ENCODE measurements around the gene ALDH18A1. TPM values are rescaled to one million over a fixed set of nuclear protein-coding genes. Genes with fewer than 3 reads are reported as not detected.

Gene ALDH18A1
- total RNA-seq, 2 experiments from 2014 or later, result 46.8 to 48.7 TPM

- Mint-ChIP-seq H3K27ac (no peak overlapping the region), H3K27me3 (no peaks in the 10 kb centered on the region), H3K36me3 (peaks cover 12% of the 10 kb centered on the region), H3K4me3 (no peak overlapping the region), H3K9me3 (no peaks in the 10 kb centered on the region), H3K4me1 (peaks cover 1% of the 10 kb centered on the region)
- POLR2A ChIA-PET, result no interaction called here
- no peak for DNase-seq
- no peak for ATAC-seq (ENCODE audit: low read depth)
Observed at GRCh38 chr10:95664543-95664942, 8.0 kb upstream of the ALDH18A1 start.

- no peak for DNase-seq
- no peak for ATAC-seq (ENCODE audit: low read depth)
- Mint-ChIP-seq H3K27ac (no peak overlapping the region), H3K9me3 (no peaks in the 10 kb centered on the region), H3K36me3 (peaks cover 10% of the 10 kb centered on the region), H3K4me1 (peaks cover 1% of the 10 kb centered on the region), H3K27me3 (no peaks in the 10 kb centered on the region), H3K4me3 (no peak overlapping the region)
- POLR2A ChIA-PET, result no interaction called here
Observed at GRCh38 chr10:95663496-95663895, 7.0 kb upstream of the ALDH18A1 start.

- H3K36me3 Mint-ChIP-seq, result peaks cover 7% of the 10 kb centered on the region
- H3K9me3 Mint-ChIP-seq, result no peaks in the 10 kb centered on the region
- DNase-seq (no peak), ATAC-seq (ENCODE audit: low read depth) (no peak)
- POLR2A ChIA-PET, result no interaction called here
- no peaks in the 10 kb centered on the region for H3K27me3 Mint-ChIP-seq
- H3K27ac Mint-ChIP-seq, result no peak overlapping the region
- peaks cover 4% of the 10 kb centered on the region for H3K4me1 Mint-ChIP-seq
- no peak overlapping the region for H3K4me3 Mint-ChIP-seq
Observed at GRCh38 chr10:95661818-95662217, 5.3 kb upstream of the ALDH18A1 start.

GRCh38 chr10:95660283-95660682, 3.8 kb upstream of the ALDH18A1 start:
- no peak for DNase-seq
- peaks cover 8% of the 10 kb centered on the region for H3K36me3 Mint-ChIP-seq
- H3K4me3 Mint-ChIP-seq, result no peak overlapping the region
- no peak overlapping the region for H3K27ac Mint-ChIP-seq
- H3K9me3 Mint-ChIP-seq, result no peaks in the 10 kb centered on the region
- POLR2A ChIA-PET, result no interaction called here
- peaks cover 13% of the 10 kb centered on the region for H3K4me1 Mint-ChIP-seq
- ATAC-seq (ENCODE audit: low read depth), result no peak
- no peaks in the 10 kb centered on the region for H3K27me3 Mint-ChIP-seq

GRCh38 chr10:95657250-95657649, 739 bp upstream of the ALDH18A1 start:
- peak overlapping the region; percentile 100 for H3K4me3 Mint-ChIP-seq
- no peak for ATAC-seq (ENCODE audit: low read depth)
- H3K27ac Mint-ChIP-seq, result no peak overlapping the region
- H3K27me3 Mint-ChIP-seq, result no peaks in the 10 kb centered on the region
- POLR2A ChIA-PET, result no interaction called here
- peaks cover 25% of the 10 kb centered on the region for H3K4me1 Mint-ChIP-seq
- peaks cover 2% of the 10 kb centered on the region for H3K9me3 Mint-ChIP-seq
- peaks cover 21% of the 10 kb centered on the region for H3K36me3 Mint-ChIP-seq
- DNase-seq, result no peak

GRCh38 chr10:95655571-95656290, 780 bp downstream of the ALDH18A1 start:
- Mint-ChIP-seq H3K4me1 (peaks cover 23% of the 10 kb centered on the region), H3K9me3 (peaks cover 11% of the 10 kb centered on the region), H3K36me3 (peaks cover 34% of the 10 kb centered on the region), H3K4me3 (peak overlapping the region; percentile 100), H3K27ac (peak overlapping the region; percentile 69), H3K27me3 (no peaks in the 10 kb centered on the region)
- POLR2A ChIA-PET, result interaction anchor here (1.5 kb wide), 1 partner anchor 38 kb away, joined by 3 read pairs; the partner anchor contains the start of gene TCTN3
- ATAC-seq (ENCODE audit: low read depth) (peak; percentile 4), DNase-seq (no peak)

- POLR2A ChIA-PET, result no interaction called here
- no peaks in the 10 kb centered on the region for H3K27me3 Mint-ChIP-seq
- no peak overlapping the region for H3K27ac Mint-ChIP-seq
- H3K9me3 Mint-ChIP-seq, result peaks cover 11% of the 10 kb centered on the region
- H3K4me3 Mint-ChIP-seq, result no peak overlapping the region
- peaks cover 23% of the 10 kb centered on the region for H3K4me1 Mint-ChIP-seq
- ATAC-seq (ENCODE audit: low read depth) (no peak), DNase-seq (no peak)
- H3K36me3 Mint-ChIP-seq, result peaks cover 46% of the 10 kb centered on the region
Observed at GRCh38 chr10:95653895-95654294, 2.6 kb downstream of the ALDH18A1 start.

- no peak overlapping the region for H3K27ac Mint-ChIP-seq
- POLR2A ChIA-PET, result no interaction called here
- no peak overlapping the region for H3K4me3 Mint-ChIP-seq
- peaks cover 11% of the 10 kb centered on the region for H3K9me3 Mint-ChIP-seq
- no peaks in the 10 kb centered on the region for H3K27me3 Mint-ChIP-seq
- peaks cover 63% of the 10 kb centered on the region for H3K36me3 Mint-ChIP-seq
- no peak for ATAC-seq (ENCODE audit: low read depth)
- DNase-seq, result no peak
- peaks cover 20% of the 10 kb centered on the region for H3K4me1 Mint-ChIP-seq
Observed at GRCh38 chr10:95651346-95652060, 5.0 kb downstream of the ALDH18A1 start.

- no peak for DNase-seq
- Mint-ChIP-seq H3K27ac (no peak overlapping the region), H3K36me3 (peaks cover 69% of the 10 kb centered on the region), H3K9me3 (peaks cover 11% of the 10 kb centered on the region), H3K27me3 (no peaks in the 10 kb centered on the region), H3K4me1 (peaks cover 17% of the 10 kb centered on the region), H3K4me3 (no peak overlapping the region)
- POLR2A ChIA-PET, result no interaction called here
- no peak for ATAC-seq (ENCODE audit: low read depth)
Observed at GRCh38 chr10:95650232-95650631, 6.3 kb downstream of the ALDH18A1 start.

GRCh38 chr10:95648138-95648537, 8.4 kb downstream of the ALDH18A1 start:
- H3K27ac Mint-ChIP-seq, result no peak overlapping the region
- H3K27me3 Mint-ChIP-seq, result no peaks in the 10 kb centered on the region
- ATAC-seq (ENCODE audit: low read depth) (no peak), DNase-seq (no peak)
- peaks cover 11% of the 10 kb centered on the region for H3K9me3 Mint-ChIP-seq
- H3K4me1 Mint-ChIP-seq, result peaks cover 13% of the 10 kb centered on the region
- peaks cover 63% of the 10 kb centered on the region for H3K36me3 Mint-ChIP-seq
- POLR2A ChIA-PET, result no interaction called here
- H3K4me3 Mint-ChIP-seq, result no peak overlapping the region

- ATAC-seq (ENCODE audit: low read depth) (no peak), DNase-seq (no peak)
- Mint-ChIP-seq H3K4me3 (no peak overlapping the region), H3K9me3 (peaks cover 1% of the 10 kb centered on the region), H3K4me1 (peaks cover 13% of the 10 kb centered on the region), H3K36me3 (peaks cover 45% of the 10 kb centered on the region), H3K27ac (no peak overlapping the region), H3K27me3 (no peaks in the 10 kb centered on the region)
- POLR2A ChIA-PET, result no interaction called here
Observed at GRCh38 chr10:95646160-95646559, 10.4 kb downstream of the ALDH18A1 start.

GRCh38 chr10:95644901-95645300, 11.6 kb downstream of the ALDH18A1 start:
- ATAC-seq (ENCODE audit: low read depth), result no peak
- no peak for DNase-seq
- no peaks in the 10 kb centered on the region for H3K9me3 Mint-ChIP-seq
- POLR2A ChIA-PET, result no interaction called here
- no peaks in the 10 kb centered on the region for H3K27me3 Mint-ChIP-seq
- peaks cover 37% of the 10 kb centered on the region for H3K36me3 Mint-ChIP-seq
- no peak overlapping the region for H3K4me3 Mint-ChIP-seq
- H3K4me1 Mint-ChIP-seq, result peaks cover 13% of the 10 kb centered on the region
- no peak overlapping the region for H3K27ac Mint-ChIP-seq

- DNase-seq, result no peak
- H3K9me3 Mint-ChIP-seq, result no peaks in the 10 kb centered on the region
- peaks cover 11% of the 10 kb centered on the region for H3K4me1 Mint-ChIP-seq
Observed at GRCh38 chr10:95640891-95641315, 15.6 kb downstream of the ALDH18A1 start.

GRCh38 chr10:95637911-95638310, 18.6 kb downstream of the ALDH18A1 start:
- Mint-ChIP-seq H3K27ac (no peak overlapping the region), H3K27me3 (no peaks in the 10 kb centered on the region), H3K9me3 (no peaks in the 10 kb centered on the region), H3K4me3 (no peak overlapping the region), H3K4me1 (no peaks in the 10 kb centered on the region), H3K36me3 (peaks cover 38% of the 10 kb centered on the region)
- POLR2A ChIA-PET, result no interaction called here
- ATAC-seq (ENCODE audit: low read depth), result no peak
- DNase-seq, result no peak

More at GRCh38 chr10:95640891-95641315, 15.6 kb downstream of the ALDH18A1 start:
- POLR2A ChIA-PET, result no interaction called here
- Mint-ChIP-seq H3K27ac (no peak overlapping the region), H3K27me3 (no peaks in the 10 kb centered on the region), H3K4me3 (no peak overlapping the region), H3K36me3 (peaks cover 22% of the 10 kb centered on the region)
- no peak for ATAC-seq (ENCODE audit: low read depth)
